ENCODE results near the gene IL19.

IL19 gene

GRCh38 chr1:206766251-206766856 lies 4.2 kb upstream of the IL19 start:
- Histone ChIP-seq H3K4me2 (ENCODE audit: low read depth, low read length, poor library complexity, severe bottlenecking) (no peak overlapping the region), H3F3A (ENCODE audit: insufficient read depth) (no peaks in the 10 kb centered on the region), H4K20me1 (ENCODE audit: low read depth, low read length) (no peaks in the 10 kb centered on the region), H3K79me2 (ENCODE audit: insufficient read depth, low read length) (no peaks in the 10 kb centered on the region), H3K36me3 (ENCODE audit: low read length) (no peaks in the 10 kb centered on the region), H3K9me3 (ENCODE audit: insufficient read depth, low read length) (no peaks in the 10 kb centered on the region), H3K9me2 (replicated peaks; ENCODE audit: insufficient read depth, low read length) (no peaks in the 10 kb centered on the region), H3K27me3 (ENCODE audit: low read length) (no peaks in the 10 kb centered on the region), H2AFZ (ENCODE audit: low read depth, low read length, severe bottlenecking) (no peak overlapping the region), H3K9ac (ENCODE audit: low read length) (no peak overlapping the region), H3K4me3 (ENCODE audit: insufficient read depth, low read length, poor library complexity, severe bottlenecking) (no peak overlapping the region), H3K27ac (ENCODE audit: low read depth, low read length) (no peak overlapping the region)
- no peak for TF ChIP-seq CTCF (IDR thresholded peaks at IDR 0.05; ENCODE audit: insufficient read depth, low read length, poor library complexity, severe bottlenecking)
- TF ChIP-seq EZH2phosphoT487 (conservative IDR thresholded peaks at IDR 0.05; ENCODE audit: low read length), result no peak

GRCh38 chr1:206768472-206769303 lies 1.9 kb upstream of the IL19 start:
- H3K4me2 ChIP-seq (ENCODE audit: low read depth, low read length, poor library complexity, severe bottlenecking), result no peak overlapping the region
- H3K9me3 ChIP-seq (ENCODE audit: insufficient read depth, low read length), result no peaks in the 10 kb centered on the region
- H3K79me2 ChIP-seq (ENCODE audit: insufficient read depth, low read length), result no peaks in the 10 kb centered on the region
- no peak overlapping the region for H3K27ac ChIP-seq (ENCODE audit: low read depth, low read length)
- H3K4me3 ChIP-seq (ENCODE audit: insufficient read depth, low read length, poor library complexity, severe bottlenecking), result no peak overlapping the region
- H3K27me3 ChIP-seq (ENCODE audit: low read length), result no peaks in the 10 kb centered on the region
- H3K36me3 ChIP-seq (ENCODE audit: low read length), result no peaks in the 10 kb centered on the region
- H3F3A ChIP-seq (ENCODE audit: insufficient read depth), result no peaks in the 10 kb centered on the region
- no peaks in the 10 kb centered on the region for H3K9me2 ChIP-seq (replicated peaks; ENCODE audit: insufficient read depth, low read length)
- no peaks in the 10 kb centered on the region for H4K20me1 ChIP-seq (ENCODE audit: low read depth, low read length)
- TF ChIP-seq EZH2phosphoT487 (conservative IDR thresholded peaks at IDR 0.05; ENCODE audit: low read length) (no peak), CTCF (IDR thresholded peaks at IDR 0.05; ENCODE audit: insufficient read depth, low read length, poor library complexity, severe bottlenecking) (no peak)
- no peak overlapping the region for H3K9ac ChIP-seq (ENCODE audit: low read length)
- H2AFZ ChIP-seq (ENCODE audit: low read depth, low read length, severe bottlenecking), result no peak overlapping the region

GRCh38 chr1:206769304-206769731 lies 1.3 kb upstream of the IL19 start:
- Histone ChIP-seq H3K36me3 (ENCODE audit: low read length) (no peaks in the 10 kb centered on the region), H2AFZ (ENCODE audit: low read depth, low read length, severe bottlenecking) (no peak overlapping the region), H3K9ac (ENCODE audit: low read length) (no peak overlapping the region), H3K27me3 (ENCODE audit: low read length) (no peaks in the 10 kb centered on the region), H3K9me2 (replicated peaks; ENCODE audit: insufficient read depth, low read length) (no peaks in the 10 kb centered on the region), H3K79me2 (ENCODE audit: insufficient read depth, low read length) (no peaks in the 10 kb centered on the region), H3K9me3 (ENCODE audit: insufficient read depth, low read length) (no peaks in the 10 kb centered on the region), H4K20me1 (ENCODE audit: low read depth, low read length) (no peaks in the 10 kb centered on the region), H3F3A (ENCODE audit: insufficient read depth) (no peaks in the 10 kb centered on the region), H3K27ac (ENCODE audit: low read depth, low read length) (no peak overlapping the region), H3K4me3 (ENCODE audit: insufficient read depth, low read length, poor library complexity, severe bottlenecking) (no peak overlapping the region), H3K4me2 (ENCODE audit: low read depth, low read length, poor library complexity, severe bottlenecking) (no peak overlapping the region)
- no peak for TF ChIP-seq EZH2phosphoT487 (conservative IDR thresholded peaks at IDR 0.05; ENCODE audit: low read length)
- no peak for TF ChIP-seq CTCF (IDR thresholded peaks at IDR 0.05; ENCODE audit: insufficient read depth, low read length, poor library complexity, severe bottlenecking)
